Activated naive CD4-positive, alpha-beta T cell treated with Interleukin-2 at 50 U/mL for 16 hours (primary cell): Measurements from ENCODE around the gene DET1.
"Not testable (repeated sequence)": the region's sequence is repeated elsewhere in the genome, so short reads cannot be mapped to it uniquely, and the experiment has no call there.

Experiments
- DNase-seq: peaks from one replicate; pipeline ENCODE4 v3.0.0-alpha.2; 2020

The DET1 gene

GRCh38 chr15:88490036-88490435 lies 56.4 kb downstream of the DET1 start:
- no peak for DNase-seq

GRCh38 chr15:88489321-88489720 lies 57.2 kb downstream of the DET1 start:
- no peak for DNase-seq

GRCh38 chr15:88487796-88488523 lies 58.5 kb downstream of the DET1 start:
- DNase-seq: no peak

- DNase-seq: no peak
These were observed 59.2 kb downstream of the DET1 start for GRCh38 chr15:88487178-88487795.

GRCh38 chr15:88484682-88485331 lies 61.7 kb downstream of the DET1 start:
- DNase-seq: no peak

- no peak for DNase-seq
These were observed 64.2 kb downstream of the DET1 start for GRCh38 chr15:88482263-88482662.

GRCh38 chr15:88480981-88481380 lies 65.5 kb downstream of the DET1 start:
- DNase-seq: no peak

GRCh38 chr15:88479169-88479568 lies 67.3 kb downstream of the DET1 start:
- no peak for DNase-seq

- DNase-seq: no peak
These were observed 68.6 kb downstream of the DET1 start for GRCh38 chr15:88477904-88478303.

GRCh38 chr15:88477126-88477525 lies 69.4 kb downstream of the DET1 start:
- no peak for DNase-seq

- DNase-seq: no peak
These were observed 69.8 kb downstream of the DET1 start for GRCh38 chr15:88476635-88477060.

- not testable (repeated sequence) for DNase-seq
These were observed 72.7 kb downstream of the DET1 start for GRCh38 chr15:88473661-88474293.

- DNase-seq: no peak
These were observed 74.3 kb downstream of the DET1 start for GRCh38 chr15:88472225-88472624.

GRCh38 chr15:88470625-88471372 lies 75.7 kb downstream of the DET1 start:
- no peak for DNase-seq

- no peak for DNase-seq
These were observed 77.2 kb downstream of the DET1 start for GRCh38 chr15:88469321-88469720.

GRCh38 chr15:88468721-88469120 lies 77.8 kb downstream of the DET1 start:
- DNase-seq: not testable (repeated sequence)

GRCh38 chr15:88467935-88468528 lies 78.4 kb downstream of the DET1 start:
- no peak for DNase-seq

- peak; percentile 91 for DNase-seq
These were observed 79.2 kb downstream of the DET1 start, which contains the start of the genes MRPL46 and MRPS11 for GRCh38 chr15:88467073-88467934. Gene MRPL46, minus strand, starts transcription at chr15:88467388. Its CDS starts 11 bp downstream, at chr15:88467377. Gene MRPS11, plus strand, starts transcription at chr15:88467708. Its CDS starts 10 bp downstream, at chr15:88467718.

- DNase-seq: no peak
These were observed 80.8 kb downstream of the DET1 start for GRCh38 chr15:88465633-88466224.

GRCh38 chr15:88463870-88464532 lies 82.5 kb downstream of the DET1 start:
- DNase-seq: no peak
